ENCODE measurements around the gene PDGFRB. TPM values are rescaled to one million over a fixed set of nuclear protein-coding genes. Genes with fewer than 3 reads are reported as not detected.

PDGFRB gene
- total RNA-seq, 1 experiment from 2014 or later = 0.34 TPM

DNA sequence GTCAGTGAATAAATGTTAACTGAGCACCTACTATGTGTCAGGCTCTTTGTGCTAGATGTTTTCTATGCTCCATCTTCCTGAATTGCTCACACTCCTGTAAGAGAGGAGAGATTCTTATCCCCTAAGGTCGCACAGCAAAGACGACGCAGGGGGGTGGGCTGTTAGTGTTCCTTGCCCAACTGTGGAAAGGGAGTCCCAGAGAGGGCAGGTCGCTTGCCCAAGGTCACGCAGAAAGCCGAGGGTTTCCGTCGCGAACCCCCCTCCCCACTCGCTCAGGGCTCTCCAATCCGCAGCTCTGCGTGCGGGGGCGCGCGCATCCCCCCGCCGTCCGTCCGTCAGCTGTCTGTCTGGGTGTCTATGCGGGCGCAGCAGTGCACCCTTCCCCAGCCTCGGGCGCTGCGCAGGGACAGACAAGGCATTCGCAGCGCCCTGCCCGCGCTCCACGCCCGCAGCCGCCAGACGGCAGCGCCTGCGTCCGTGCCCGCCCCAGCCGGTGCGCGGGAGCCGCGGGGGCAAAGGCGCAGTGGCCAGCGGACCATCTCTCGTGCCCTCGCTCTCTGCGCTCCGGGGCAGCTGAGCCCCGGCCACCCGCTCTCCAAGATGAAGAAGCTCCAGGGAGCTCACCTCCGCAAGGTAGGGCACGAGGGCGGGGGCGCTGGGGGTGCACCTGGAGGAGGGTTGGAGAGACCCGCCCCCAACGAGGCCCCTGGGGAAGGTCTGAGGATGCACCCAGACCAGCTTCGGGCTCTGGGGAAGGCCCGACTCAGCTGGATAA, 34.3 kb upstream of the PDGFRB start, which contains the start of gene SLC6A7:
SLC6A7 (plus strand) TSS at position 335 of the 775 bp plus-strand sequence; CDS start at position 601, 266 bp downstream.
- intact Hi-C loops (cut with micrococcal nuclease) = no loop called here
- ChIA-PET RAD21 (ENCODE audit: low non-redundant PET in 1 of 2, low total read pairs in 2 of 2, uncharacterized antibody in 2 of 2, unreplicated experiment in 2 of 2) (no interaction called here), CTCF (no interaction called here), POLR2A (no interaction called here)
- H3K4me3 ChIP-seq (replicated peaks in 1 of 2; ENCODE audit: low read depth in 1 of 2, low read length in 2 of 2) = no peak within 1 kb of the TSS
- no peaks in the 10 kb centered on the region for H3K9me3 ChIP-seq (ENCODE audit: control insufficient read depth in 1 of 2, insufficient read depth in 1 of 2, low read depth in 1 of 2, low read length in 2 of 2)
- no peak within 1 kb of the TSS for H3K27ac ChIP-seq (ENCODE audit: low read depth, low read length)
- DNase-seq (ENCODE audit: low read depth, low spot score) (no peak), ATAC-seq (no peak)
- no peak within 1 kb of the TSS for H3K9ac ChIP-seq (ENCODE audit: low read length)
- peaks cover 0 to 7% of the 10 kb centered on the region in 2 experiments; a peak in 1 of 4 replicates for H3K4me1 ChIP-seq (ENCODE audit: control insufficient read depth in 1 of 2, insufficient read depth in 2 of 2, low read length in 2 of 2)
- no peaks in the 10 kb centered on the region for H3K9me2 ChIP-seq (ENCODE audit: insufficient read depth)
- BruUV-seq (replicated peaks) = no TSS peak
- TF ChIP-seq YY1 (IDR thresholded peaks at IDR 0.05; ENCODE audit: extremely low read depth, insufficient replicate concordance, low read depth, low read length) (no peak), CBX3 (IDR thresholded peaks at IDR 0.05; ENCODE audit: low read depth) (no peak), SRF (IDR thresholded peaks at IDR 0.05; ENCODE audit: low read depth) (no peak), JUND (IDR thresholded peaks at IDR 0.05) (no peak), POLR2A (IDR thresholded peaks at IDR 0.05; ENCODE audit: borderline replicate concordance, extremely low read depth, insufficient read depth, insufficient read length) (no peak), TCF7L2 (IDR thresholded peaks at IDR 0.05; ENCODE audit: borderline replicate concordance, extremely low read depth, insufficient read depth, insufficient read length) (no peak), POLR2AphosphoS5 (IDR thresholded peaks at IDR 0.05; ENCODE audit: low read depth, low read length) (no peak), ZNF274 (IDR thresholded peaks at IDR 0.05; ENCODE audit: low read depth, low read length) (no peak), SP1 (IDR thresholded peaks at IDR 0.05; ENCODE audit: low read depth) (no peak), SIN3A (IDR thresholded peaks at IDR 0.05; ENCODE audit: low read depth) (no peak)
- TF ChIP-seq, protein P1, sequence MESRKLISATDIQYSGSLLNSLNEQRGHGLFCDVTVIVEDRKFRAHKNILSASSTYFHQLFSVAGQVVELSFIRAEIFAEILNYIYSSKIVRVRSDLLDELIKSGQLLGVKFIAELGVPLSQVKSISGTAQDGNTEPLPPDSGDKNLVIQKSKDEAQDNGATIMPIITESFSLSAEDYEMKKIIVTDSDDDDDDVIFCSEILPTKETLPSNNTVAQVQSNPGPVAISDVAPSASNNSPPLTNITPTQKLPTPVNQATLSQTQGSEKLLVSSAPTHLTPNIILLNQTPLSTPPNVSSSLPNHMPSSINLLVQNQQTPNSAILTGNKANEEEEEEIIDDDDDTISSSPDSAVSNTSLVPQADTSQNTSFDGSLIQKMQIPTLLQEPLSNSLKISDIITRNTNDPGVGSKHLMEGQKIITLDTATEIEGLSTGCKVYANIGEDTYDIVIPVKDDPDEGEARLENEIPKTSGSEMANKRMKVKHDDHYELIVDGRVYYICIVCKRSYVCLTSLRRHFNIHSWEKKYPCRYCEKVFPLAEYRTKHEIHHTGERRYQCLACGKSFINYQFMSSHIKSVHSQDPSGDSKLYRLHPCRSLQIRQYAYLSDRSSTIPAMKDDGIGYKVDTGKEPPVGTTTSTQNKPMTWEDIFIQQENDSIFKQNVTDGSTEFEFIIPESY (IDR thresholded peaks at IDR 0.05; ENCODE audit: extremely low read depth, insufficient replicate concordance, low read length) = no peak
- TF ChIP-seq, protein P2, sequence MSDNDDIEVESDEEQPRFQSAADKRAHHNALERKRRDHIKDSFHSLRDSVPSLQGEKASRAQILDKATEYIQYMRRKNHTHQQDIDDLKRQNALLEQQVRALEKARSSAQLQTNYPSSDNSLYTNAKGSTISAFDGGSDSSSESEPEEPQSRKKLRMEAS (IDR thresholded peaks at IDR 0.05) = no peak
- TF ChIP-seq, protein P3, sequence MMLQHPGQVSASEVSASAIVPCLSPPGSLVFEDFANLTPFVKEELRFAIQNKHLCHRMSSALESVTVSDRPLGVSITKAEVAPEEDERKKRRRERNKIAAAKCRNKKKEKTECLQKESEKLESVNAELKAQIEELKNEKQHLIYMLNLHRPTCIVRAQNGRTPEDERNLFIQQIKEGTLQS (IDR thresholded peaks at IDR 0.05) = no peak
- no peaks in the 10 kb centered on the region for H4K20me1 ChIP-seq (ENCODE audit: insufficient read depth)
- no peaks in the 10 kb centered on the region; the same call in 1 of the 2 replicates for H3K27me3 ChIP-seq (ENCODE audit: insufficient read depth, low read length)
- no peaks in the 10 kb centered on the region for H3K36me3 ChIP-seq (ENCODE audit: control insufficient read depth in 1 of 2, insufficient read depth in 2 of 2, low read length in 2 of 2)
- no peaks in the 10 kb centered on the region for H3K79me2 ChIP-seq (ENCODE audit: insufficient read depth, low read length)
- no peak within 1 kb of the TSS for H2AFZ ChIP-seq (ENCODE audit: low read depth, low read length, poor library complexity, severe bottlenecking)
- no peak within 1 kb of the TSS for H3K4me2 ChIP-seq (ENCODE audit: low read length)

Data from HCT116 (cell line).